Stimulated activated CD4-positive, alpha-beta T cell treated with anti-CD3 and anti-CD28 coated beads, Interleukin-12 subunit alpha, Interleukin-12 subunit beta, amount 100 ng/mL, for 48 hours (primary cell): ENCODE results near the gene LAX1.
"Not testable (repeated sequence)": the region's sequence is repeated elsewhere in the genome, so short reads cannot be mapped to it uniquely, and the experiment has no call there.

Experiments
- DNase-seq, 3 donors: peaks; one replicate each; pipeline ENCODE4 v3.0.0-alpha.2; 2020; ENCODE audit warnings: low read depth in 2 of 3, low spot score in 1 of 3

The LAX1 gene

GRCh38 chr1:203765029-203765837, at the start of gene LAX1:
Gene LAX1, plus strand, starts transcription at chr1:203765183. Its CDS starts 383 bp downstream, at chr1:203765566.
- DNase-seq = peak; percentile 63 to 77 (median 70)

GRCh38 chr1:203717120-203717519, 47.9 kb upstream of the LAX1 start:
- DNase-seq = no peak

- no peak for DNase-seq
Measured at GRCh38 chr1:203720242-203720641, 44.7 kb upstream of the LAX1 start.

- no peak for DNase-seq
Measured at GRCh38 chr1:203722909-203723308, 42.1 kb upstream of the LAX1 start.

GRCh38 chr1:203726417-203726867, 38.5 kb upstream of the LAX1 start:
- DNase-seq = no peak

- no peak for DNase-seq
Measured at GRCh38 chr1:203733009-203733863, 31.7 kb upstream of the LAX1 start.

- DNase-seq = no peak
Measured at GRCh38 chr1:203742436-203742835, 22.5 kb upstream of the LAX1 start.

- no peak for DNase-seq
Measured at GRCh38 chr1:203743091-203743571, 21.9 kb upstream of the LAX1 start.

GRCh38 chr1:203744075-203744972, 20.7 kb upstream of the LAX1 start:
- DNase-seq = no peak

GRCh38 chr1:203746281-203746680, 18.7 kb upstream of the LAX1 start:
- no peak for DNase-seq

- no peak for DNase-seq
Measured at GRCh38 chr1:203751051-203751450, 13.9 kb upstream of the LAX1 start.

GRCh38 chr1:203751618-203752361, 13.2 kb upstream of the LAX1 start:
- not testable (repeated sequence) for DNase-seq

GRCh38 chr1:203754455-203754864, 10.5 kb upstream of the LAX1 start:
- DNase-seq = no peak

GRCh38 chr1:203756036-203756435, 8.9 kb upstream of the LAX1 start:
- DNase-seq = no peak

GRCh38 chr1:203758749-203759148, 6.2 kb upstream of the LAX1 start:
- DNase-seq = not testable (repeated sequence)

- DNase-seq = no peak
Measured at GRCh38 chr1:203760506-203760905, 4.5 kb upstream of the LAX1 start.

GRCh38 chr1:203761958-203762357, 3.0 kb upstream of the LAX1 start:
- DNase-seq = not testable (repeated sequence)

- DNase-seq = no peak
Measured at GRCh38 chr1:203763505-203763904, 1.5 kb upstream of the LAX1 start.

- DNase-seq = no peak
Measured at GRCh38 chr1:203764105-203765028, 616 bp upstream of the LAX1 start.
